Measurements from ENCODE around the gene SP100.
"Not testable (repeated sequence)": the region's sequence is repeated elsewhere in the genome, so short reads cannot be mapped to it uniquely, and the experiment has no call there.

SP100 gene

DNA sequence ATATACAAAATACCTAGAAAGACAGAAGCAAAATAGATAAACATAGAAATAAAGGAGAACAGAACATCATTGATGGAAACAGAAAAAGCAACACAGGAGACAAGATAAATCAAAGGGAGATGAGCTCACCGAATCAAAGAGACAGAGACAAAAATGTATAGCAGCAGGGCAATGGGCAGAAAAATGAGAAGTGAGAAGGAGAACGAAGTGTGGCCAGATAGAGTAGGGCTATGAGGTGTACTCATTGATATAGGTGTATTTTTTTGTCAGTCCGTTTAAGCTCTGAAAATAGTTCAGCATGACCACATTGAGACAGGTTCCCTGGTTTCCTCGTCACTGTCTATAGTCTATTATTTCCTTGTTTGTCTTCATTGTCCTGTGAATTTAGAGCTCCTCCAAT lies 55.1 kb downstream of the SP100 start:
- DNase-seq: no peak

DNA sequence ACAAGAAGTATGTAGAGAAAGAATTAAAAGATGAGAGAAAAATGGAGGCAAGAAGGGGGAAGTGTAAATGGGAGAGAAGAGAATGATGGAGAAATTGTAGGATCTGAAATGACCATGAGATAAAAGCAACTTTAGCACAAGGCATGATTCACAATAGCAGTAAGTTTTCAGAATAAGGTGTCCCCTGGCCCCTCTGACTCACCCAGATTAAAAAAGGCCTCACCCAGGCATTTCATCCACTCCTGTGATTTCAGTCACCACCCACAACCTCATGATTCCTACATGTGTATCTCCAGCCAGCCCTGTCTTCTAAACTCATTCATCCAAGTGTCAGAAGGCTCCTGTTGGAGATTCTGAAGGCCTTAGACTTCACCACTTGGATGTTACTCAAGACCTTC lies 56.6 kb downstream of the SP100 start:
- DNase-seq: no peak

DNA sequence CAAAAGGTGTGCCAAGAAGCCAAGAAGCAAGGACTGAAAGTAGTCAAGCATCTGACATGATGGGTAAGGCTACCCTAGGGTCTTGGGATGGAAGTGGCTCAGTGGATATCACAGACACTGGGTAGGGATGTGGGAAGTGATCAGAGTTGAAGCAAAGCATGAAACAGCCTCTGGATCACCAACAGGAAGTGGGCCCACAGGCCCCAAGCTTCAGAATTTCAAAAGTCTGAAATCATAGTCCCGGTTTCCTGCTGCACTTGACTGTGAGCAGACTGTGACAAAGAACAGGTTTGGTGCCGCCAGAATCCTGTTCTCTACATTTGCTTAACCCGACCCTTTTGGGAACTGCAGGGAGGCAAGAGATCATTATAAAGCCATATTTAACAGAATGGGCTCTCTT lies 57.4 kb downstream of the SP100 start:
- DNase-seq: no peak

DNA sequence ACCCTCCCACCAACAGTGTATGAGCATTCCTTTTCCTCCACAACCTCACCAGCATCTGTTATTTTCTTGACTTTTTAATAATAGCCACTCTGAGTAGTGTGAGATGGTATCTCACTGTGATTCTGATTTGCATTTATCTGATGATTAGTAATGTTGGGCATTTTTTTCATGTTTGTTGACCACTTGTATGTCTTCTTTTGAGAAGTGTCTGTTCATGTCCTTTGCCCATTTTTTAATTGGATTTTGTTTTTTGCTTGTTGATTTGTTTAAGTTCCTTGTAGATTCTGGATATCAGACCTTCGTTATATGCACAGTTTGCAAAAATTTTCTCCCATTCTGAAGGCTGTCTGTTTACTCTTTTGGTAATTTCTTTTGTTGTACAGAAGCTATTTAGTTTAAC lies 59.1 kb downstream of the SP100 start:
- DNase-seq: no peak

DNA sequence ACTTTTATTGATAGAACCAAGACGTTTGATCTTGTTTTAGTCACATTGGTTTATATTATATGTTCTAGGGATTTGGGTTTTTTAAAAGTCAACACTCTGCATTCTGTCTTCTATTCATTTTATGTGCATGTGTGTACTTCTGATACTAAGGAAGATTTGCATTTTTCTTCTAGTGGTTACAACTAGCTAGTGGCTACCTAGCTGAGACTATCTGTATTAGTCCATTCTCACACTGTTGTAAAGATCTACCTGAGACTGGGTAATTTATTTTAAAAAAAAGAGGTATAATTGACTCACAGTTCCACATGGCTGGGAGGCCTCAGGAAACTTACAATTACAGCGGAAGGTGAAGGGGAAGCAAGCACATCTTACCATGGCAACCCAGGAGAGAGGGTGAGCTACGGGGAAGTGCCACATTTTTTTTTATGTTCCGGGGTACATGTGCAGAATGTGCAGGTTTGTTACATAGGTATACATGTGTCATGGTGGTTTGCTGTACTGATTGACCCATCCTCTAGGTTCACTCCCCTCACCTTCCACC lies 69.9 kb downstream of the SP100 start:
- no peak for DNase-seq

DNA sequence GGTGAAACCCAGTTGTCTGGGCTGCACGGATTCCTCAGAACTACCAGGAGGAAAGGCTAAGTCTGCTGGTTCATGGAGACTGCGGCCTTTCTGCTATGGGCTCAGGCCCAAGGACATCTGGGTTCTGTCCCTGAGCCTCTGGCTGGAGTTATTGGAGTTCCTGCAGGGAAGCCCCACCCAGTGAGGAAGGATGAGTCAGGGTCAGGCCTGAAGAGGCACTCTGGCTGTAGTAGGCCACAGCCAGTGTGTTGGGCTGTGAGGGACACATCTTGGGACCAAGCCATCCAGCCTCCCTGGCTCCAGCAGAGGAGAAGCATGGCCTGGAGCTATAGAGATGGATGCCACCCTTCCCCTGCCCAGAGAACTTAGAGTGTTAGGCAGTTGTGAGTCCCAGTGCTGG lies 75.2 kb downstream of the SP100 start:
- not testable (repeated sequence) for DNase-seq

DNA sequence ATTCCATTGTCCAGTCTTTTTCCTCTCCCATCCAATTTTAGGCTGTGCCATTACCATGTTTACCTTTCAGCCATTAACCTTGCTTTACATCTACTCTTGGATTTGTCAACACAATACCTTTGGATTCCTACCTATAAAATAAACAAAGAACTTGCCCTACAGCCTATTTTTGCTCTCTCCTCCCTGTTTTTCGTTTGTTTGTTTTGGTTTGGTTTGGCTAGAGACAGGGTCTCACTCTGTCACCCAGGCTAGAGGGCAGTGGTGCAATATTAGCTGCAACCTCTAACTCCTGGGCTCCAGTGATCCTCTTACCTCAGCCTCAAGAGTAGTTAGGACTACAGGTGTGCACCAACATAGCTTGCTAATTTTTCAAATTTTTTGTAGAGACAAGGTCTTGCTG lies 76.1 kb downstream of the SP100 start:
- no peak for DNase-seq

DNA sequence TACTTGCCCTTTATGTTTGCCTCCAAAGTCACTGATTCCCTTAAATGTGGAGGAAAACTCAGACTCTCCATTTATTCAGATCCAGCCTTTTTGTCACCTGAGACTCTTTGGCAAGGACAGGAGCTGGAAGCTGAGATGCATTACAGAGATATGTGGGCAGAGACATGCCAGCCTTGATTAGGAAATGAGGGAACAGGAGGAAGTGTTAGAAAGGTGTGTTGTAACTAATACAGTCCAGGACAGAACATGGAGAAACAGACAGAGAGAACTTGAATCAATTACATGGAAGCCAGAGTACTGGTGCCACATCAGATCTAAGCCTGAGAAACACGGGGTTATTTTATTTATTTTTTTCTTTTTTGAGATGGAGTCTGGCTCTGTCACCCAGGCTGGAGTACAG lies 79.0 kb downstream of the SP100 start:
- DNase-seq: no peak

DNA sequence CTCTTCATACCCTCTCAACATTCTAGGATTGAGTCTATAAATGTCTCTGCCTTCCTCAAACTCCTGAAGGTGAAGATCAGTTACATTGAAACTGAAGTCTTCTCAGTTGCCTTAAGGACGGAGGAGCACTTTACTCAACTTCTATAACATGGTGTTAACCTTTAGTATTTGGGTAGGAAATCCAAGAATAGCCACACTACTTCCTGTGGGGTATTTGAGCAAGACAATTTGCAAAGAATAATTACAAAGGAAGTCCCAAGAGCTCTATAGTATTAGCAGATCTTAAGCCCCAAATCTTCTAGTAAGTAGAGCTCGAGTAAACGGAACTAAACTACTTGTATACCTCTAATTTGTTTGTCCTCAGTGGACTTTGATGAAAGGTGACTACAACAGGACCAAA lies 80.9 kb downstream of the SP100 start:
- DNase-seq: no peak

DNA sequence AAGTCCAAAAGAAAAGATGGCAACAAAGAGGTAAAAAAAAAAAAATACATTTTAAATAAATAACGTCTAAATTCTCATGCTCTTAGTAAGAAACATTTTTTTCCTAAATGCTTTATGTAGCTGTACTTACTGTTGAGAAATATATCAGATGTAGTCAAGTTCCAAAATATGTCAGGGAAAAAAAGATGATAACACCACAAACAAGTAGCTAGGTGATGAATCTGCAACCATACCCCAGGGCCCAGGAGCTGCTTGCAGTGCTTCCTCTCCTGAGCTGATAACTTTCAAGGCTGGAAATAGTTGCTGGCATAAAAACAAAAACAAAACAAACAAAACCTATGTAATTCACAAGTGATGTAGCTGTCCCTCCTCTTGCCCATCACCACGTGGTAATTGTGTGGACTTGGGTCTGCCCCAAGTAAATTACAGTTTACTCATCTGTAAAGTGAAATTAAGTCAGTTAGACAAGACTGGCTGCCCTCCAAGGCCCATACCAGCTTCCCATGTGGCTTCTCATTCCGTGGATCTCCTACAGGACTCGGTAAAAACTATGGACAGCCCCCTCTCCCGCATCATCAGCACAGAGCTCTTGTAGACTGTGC lies 82.6 kb downstream of the SP100 start:
- DNase-seq: no peak

DNA sequence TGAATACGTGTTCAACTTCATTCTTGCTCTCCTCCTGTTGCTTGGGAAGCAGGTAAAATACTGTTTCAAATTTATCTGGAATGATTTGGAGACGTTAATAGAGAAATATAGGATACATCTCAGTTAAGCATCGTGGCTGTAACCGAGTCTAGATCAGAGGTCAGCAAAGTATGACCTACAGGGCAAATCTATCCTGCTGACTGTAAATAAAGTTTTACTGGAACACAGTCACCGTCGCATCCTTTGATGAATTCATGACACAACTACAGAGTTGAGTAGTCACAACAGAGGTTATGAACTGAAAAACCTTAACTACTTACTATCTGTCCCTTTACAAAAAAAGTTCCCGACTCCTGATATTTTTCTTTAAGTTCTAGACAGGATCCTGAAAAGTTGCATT lies 86.6 kb downstream of the SP100 start:
- no peak for DNase-seq

DNA sequence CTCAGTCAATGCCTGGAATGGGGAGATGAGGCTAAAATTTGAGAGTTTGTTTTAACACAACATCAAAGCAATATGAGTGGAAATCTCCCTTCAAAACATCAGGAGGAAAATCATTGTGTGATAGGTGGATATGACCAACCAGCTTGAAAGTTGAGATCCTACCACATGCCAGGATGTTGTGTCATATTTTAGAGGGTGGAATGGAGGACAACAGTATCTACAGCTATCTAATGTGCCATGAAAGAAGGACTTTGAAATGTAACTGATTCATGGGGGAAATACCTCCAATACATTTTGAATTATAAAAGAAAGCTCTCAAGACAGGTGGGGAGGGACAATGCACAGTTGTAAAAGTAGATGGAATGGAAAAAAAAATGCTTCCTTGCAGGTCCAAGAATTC lies 87.8 kb downstream of the SP100 start:
- no peak for DNase-seq

DNA sequence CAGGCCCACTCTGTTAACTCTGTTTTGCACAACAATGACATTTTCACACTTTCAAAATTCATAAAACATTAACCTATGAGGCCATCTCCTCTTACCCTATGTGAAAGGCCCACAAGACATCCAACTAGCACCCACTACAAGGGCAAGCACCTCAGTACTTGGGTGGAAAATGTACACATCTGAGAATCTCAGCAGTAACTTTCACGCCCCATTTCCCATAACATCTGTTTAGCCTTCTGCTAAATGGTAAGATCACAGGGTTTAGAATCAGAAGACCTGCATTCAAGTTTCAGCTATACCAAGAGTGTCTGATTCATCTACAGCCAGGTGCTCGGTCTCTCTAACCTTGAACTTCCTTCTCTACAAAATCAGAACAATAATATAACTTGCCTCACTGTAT lies 89.2 kb downstream of the SP100 start:
- no peak for DNase-seq

DNA sequence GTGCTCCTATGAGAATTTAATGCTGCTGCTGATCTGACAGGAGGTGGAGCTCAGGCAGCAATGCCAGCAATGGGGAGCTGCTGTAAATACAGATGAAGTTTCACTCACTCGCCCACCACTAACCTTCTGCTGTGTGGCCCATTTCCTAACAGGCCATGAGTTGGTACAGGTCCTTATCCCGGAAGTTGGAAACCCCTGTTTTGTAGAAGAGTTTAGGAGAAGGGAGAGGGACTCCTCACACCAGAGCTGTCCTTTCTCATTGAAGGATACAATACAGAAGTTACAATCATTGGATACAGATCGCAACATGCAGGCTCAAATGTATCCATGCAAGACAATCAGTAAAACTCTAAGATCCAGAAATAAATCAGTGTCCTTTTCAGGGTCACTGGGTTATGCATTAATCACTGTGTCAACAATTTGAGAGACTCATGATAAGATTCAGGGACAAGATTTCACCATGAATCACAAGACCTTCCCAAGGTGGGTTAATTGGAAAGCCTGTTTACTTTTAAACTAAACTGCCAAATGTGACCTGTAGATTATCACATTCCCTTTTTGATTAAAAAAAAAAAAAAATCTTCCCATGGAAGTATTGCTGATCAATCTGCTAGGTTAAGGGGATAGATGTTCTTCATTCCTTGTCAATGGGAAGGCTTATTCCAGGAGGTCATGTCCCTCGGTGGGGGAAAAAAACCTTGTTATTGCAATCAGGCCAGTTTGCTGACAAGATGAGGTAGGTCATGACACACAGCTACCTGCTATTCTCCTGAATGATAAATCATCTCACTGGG lies 97.2 kb downstream of the SP100 start:
- no peak for DNase-seq

DNA sequence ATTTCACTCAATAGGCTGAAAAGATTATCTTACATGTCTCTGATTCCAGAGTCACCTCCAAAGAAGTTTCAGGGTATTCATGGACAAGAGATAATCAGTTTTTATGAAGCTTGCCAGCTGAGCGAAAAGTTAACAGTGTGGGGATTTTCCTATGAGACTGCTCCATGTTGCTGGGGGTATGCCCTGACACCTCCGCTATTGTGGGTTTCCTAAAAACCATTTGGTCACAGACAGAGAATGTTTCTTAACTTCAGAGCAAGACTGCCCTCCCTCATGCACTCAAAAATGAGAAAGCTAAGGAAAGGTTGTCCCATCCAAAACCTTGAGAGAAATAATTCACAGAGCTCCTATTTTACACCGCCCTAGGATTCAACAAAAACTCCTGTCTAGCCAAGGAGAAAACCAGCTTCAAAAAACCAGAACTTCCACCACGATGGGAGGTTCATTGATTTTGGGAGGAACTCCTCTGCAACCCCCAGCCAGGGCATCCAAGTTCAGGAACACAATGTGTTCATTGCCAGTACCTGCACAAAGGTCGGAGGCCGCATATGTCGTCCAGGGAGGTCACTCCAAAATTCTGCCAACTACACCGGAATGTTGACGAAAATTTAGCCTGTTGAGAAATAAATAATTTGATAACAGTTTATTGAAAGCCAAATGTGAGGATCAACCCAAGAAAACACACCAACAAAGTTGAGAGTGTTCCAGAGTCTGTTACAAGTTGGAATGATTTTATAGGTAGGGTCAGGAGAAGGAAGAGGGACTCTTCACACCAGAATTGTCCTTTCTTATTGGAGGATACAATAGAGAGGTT lies 104.3 kb downstream of the SP100 start:
- no peak for DNase-seq

DNA sequence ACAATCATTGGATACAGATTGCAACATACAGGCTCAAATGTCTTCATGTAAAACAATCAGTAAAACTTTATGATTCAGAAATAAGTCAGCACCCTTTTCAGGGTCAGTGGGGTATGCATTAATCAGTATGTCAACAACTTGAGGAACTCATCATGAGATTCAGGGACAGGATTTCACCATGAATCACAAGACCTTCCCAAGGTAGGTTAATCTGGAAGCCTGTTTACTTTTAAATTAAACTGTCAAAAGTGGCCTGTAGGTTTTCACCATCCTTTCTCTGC lies 104.8 kb downstream of the SP100 start:
- no peak for DNase-seq

DNA sequence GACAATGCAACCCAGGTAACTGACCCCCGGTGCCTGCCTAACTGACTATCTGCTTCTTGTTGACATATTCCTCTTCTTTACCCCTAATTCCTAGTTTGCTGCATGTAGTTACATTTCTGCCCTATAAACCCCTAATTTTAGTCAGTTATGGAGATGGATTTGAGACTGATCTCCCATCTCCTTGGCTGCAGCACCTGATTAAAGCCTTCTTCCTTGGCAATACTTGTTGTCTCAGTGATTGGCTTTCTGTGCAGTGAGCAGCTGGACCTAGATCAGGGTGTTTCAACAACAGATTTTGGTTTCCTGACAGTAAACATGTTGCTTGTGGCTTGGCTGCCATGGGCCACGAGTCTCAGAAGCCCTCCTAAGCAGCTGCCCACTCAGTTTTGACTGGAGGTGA lies 105.4 kb downstream of the SP100 start:
- DNase-seq: no peak

DNA sequence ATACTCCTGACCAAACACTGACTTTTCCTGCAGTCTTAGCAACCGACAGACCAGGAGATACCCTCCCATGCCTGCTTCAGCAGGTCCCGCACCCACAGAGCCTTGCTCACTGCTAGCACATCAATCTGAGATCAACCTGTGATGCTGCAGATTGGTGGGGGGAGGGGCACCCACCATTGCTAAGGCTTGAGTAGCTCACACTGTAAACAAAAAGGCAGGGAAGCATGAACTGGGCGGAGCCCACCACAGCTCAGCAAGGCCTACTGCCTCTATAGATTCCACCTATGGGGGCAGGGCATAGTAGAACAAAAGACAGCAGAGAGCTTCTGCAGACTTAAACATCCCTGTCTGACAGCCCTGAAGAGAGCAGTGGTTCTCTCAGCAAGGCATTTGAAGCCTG lies 109.7 kb downstream of the SP100 start:
- no peak for DNase-seq

DNA sequence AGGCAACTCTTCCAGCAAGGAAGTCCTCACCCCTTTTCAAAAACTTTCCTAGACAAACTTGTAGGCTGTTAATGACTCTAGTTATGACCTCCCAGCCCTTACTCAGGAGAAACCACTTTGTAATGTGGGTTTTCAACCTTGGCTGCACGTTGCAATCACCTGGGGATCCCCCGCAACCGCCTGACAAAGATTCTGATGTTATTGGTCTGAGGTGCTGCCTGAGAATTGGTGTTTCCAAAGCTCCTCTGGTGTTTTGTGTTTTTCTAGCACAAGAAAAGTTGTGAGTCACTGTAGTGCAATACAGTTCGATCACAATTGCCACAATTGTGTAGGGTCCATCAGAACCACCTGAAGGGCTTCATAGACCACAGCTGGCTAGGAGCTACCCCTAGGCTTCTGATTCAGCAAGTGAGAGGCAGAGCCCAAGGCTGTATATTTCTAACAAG lies 121.6 kb downstream of the SP100 start:
- DNase-seq: no peak

DNA sequence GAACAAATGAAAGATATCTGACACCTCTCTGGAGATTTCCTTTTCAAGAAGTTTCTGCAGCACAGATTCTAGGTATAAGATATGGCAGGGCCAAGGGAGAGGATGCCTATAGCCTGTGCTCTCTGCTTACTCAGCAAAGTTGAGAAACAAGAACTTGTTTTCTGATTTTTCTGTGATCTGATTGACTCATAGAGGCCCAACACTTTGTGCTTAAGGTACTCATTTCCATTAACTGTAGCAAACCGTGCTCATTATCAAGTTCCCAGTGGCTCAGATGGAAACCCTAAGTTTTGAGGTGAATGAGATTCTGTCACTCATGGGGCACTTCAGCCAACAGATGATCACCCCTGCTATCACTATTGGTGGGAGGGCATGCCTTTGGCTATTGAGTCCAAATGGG lies 124.3 kb downstream of the SP100 start:
- no peak for DNase-seq

DNA sequence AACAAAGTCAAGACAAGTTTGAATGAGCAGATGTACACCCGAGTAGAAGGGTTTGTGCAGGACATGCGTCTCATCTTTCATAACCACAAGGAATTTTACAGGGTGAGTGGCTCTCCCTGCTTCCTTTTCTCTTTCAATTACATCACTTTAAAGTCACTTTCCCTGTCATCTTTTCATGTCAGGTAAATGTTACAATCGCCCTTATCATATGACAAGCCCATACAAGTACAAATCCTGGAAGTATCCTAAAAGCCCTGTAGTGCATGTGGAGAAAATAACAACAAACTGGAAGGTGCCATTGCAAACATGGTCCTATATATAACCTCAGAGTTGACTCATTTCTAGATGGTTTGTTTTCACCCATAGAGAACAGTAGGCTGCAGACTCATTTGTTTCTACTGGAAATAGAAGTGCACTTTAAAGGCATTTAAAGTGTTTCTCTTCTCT lies 126.0 kb downstream of the SP100 start:
- no peak for DNase-seq

DNA sequence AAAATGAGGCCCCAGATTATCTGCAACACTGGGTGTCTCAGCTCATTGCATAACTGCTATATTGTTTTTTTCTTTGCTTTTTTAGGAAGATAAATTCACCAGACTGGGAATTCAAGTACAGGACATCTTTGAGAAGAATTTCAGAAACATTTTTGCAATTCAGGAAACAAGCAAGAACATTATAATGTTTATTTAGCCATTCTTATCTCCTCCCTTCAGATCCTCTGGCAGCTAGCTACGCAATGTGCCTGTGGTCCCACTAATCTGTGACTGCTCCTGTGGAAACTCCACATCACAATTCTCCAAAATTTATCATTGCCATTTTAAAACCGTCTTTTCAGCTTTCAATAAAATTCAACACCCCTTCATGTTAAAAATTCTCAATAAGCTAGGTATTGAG lies 126.8 kb downstream of the SP100 start:
- DNase-seq: no peak

DNA sequence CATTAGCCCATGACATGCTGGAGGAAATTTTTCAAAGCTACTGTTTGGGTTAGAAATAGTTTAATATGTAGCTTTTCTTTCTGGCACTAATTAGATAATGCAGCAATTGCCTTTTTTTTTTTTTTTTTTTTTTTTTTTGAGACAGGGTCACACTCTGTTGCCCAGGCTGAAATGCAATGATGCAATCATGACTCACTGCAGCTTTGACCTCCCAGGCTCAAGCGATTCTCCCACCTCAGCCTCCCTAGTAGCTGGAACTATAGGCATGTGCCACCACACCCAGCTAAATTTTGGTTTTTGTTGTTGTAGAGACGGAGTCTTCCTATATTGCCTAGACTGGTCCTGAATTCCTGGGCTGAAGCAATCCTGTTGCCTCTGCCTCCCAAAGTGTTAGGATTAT lies 136.2 kb downstream of the SP100 start:
- no peak for DNase-seq

DNA sequence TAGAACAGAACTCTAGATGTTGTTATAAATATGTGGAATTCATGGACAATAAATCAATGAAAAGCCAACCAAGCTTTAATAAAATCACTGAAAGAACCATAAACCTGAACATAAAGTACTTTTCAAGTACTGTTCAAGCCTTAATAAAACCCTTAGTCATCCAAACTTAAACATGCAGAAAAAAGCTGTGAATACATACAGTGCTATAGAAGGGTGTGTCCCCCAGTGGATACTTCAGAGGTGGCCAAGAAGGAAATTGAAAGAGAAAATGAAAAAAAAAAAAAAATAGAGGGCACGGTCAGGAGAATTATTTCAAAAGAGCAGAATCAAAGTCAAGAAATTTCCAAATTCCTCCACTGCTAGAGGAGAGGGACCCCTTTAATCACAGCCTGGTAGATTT lies 141.1 kb downstream of the SP100 start:
- DNase-seq: no peak

All from T1000 (cell line).